HG02970 (cell line): ENCODE measurements around the gene USP36.

ENCODE experiments used
- ATAC-seq: cut with Tn5 transposase; IDR thresholded peaks from one replicate; pipeline ENCODE4 v1.9.1; 2021; ENCODE audit warnings: mild to moderate bottlenecking, moderate library complexity, moderate number of reproducible peaks; ENCODE audit not compliant: unreplicated experiment, low FRiP score

USP36 gene

DNA sequence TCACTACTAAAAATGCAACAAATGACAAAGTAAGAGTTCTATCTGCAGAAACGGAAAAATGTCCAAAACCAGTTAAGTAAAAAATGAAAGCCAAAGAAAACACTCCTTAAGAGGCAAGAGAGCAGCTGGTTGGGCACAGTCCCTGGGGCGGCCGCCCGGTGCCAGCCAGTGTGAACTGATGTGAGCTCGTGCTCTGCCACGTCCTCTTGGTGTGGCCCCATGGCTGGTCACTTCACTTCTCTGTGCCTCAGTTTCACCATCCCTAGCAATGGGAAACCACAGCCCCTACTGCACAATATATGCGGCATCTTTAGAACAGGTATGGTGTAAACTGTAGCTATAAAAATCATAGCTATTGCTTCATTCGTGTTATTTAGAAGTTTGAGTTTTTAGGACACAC is 21.2 kb downstream of the USP36 start:
- ATAC-seq: no peak

DNA sequence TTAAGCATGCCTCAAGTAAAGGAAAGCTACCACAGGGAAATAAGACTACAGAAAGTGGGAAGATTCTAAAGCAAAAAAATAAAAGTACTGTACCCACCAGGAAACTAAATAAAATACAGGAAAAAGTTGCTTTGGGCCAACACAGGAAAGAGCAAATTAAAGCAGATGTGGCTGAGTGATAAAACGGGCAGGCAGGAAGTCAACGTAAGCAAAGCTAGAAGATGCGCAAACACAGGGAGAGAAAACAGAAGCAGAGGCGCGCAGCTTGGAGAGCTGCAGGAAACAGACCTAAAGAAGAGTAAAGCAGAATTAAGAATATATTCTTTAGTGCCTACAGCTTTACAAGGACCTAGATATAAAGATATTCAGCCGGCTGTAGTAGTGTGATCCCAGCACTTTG is 21.7 kb downstream of the USP36 start:
- ATAC-seq: no peak

DNA sequence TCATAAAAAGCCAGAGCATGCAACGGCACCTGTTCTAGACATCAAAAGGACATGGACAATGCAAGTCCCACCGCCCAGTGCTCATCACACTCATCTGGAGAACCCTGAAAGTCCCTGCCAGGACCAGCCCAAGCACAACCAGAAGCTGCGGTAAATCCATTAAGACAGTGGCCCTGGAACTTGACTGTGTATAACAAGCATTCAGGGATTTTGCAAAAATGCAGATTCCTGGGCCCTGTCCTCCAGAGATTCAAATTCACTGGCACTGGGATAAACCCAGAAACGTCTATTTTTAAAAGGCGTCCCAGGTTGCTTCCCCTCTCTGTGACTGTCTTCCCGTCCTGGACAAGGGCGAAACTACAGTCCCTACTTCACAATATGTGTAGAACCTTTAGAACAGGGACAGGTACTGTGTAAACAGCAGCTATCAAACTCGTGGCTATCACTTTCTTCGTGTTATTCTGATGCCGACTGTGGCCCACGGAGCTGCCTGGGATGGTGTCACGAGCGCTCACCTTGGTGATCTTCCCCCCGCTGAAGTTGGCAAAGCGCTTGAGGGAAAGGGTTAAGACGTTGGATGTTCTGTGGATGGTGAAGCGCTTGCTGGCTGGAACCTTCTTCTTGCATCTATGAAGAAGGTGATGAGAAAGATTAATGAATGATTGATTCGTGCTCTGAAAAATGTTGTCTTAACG is 22.3 kb downstream of the USP36 start:
- no peak for ATAC-seq

DNA sequence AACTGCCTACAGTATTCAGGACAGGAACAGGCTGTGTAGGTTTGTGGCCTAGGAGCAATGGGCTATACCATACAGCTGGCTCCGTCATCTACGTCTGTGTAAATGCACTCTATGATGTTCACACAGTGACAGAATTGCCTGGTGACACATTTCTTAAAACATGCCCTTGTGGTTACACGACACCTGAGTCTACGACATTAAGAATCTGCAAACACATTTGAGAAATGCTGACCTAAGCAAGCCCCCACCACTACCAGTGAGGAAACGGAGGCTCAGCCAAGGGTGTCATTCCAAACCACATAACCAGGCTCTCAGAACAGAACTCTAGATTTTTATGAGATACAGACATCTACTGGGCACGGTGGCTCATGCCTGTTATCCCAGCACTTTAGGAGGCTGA is 23.5 kb downstream of the USP36 start:
- ATAC-seq: no peak

DNA sequence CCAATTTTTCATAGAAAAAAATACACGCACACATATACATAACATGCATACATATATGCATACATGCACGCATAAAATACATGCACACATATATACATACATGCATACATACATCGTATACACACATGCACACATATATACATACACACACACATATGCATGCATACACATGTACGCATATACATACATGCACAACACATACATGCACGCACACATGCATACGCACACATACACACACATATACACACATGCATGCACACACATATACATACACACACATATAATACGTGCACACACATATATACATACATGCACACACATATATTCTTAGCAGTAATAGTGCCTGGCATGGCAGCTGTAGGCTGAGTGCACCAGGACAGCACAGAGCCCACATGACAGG is 24.9 kb downstream of the USP36 start:
- no peak for ATAC-seq

DNA sequence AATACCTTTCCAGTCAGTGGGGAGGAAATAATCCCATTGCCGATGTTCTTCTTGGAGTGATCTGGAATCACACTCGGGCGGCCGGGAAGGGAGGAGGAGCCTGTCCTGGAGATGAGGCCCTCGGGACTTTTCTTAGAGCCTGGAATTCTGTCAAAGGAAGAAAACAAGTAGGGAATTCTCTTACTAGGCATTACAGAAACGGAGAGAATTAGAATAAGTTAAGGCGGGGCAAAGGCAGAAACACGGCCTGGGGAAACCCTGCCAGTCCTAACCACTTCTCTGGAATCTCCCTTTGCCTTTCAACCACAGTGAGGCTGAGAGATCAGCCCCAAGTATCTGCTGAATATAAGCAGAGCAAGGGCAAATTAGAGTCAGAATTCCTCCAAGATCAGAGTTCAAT is 27.8 kb downstream of the USP36 start:
- no peak for ATAC-seq

DNA sequence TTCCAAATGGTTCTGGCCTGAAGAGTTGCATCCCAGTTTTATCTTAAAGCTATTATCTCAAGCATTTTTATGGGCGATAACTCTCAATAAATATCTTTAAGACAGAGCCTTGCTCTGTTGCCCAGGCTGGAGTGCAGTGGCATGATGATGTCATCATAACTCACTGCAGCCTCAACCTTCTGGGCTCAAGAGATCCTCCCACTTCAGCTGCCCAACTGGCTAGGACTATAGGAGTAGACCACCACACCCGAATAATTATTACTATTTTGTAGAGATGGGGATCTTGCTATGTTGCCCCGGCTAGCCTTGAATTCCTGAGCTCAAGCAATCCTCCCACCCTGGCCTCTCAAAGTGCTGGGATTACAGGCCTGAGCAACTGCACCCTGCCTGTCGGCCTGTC is 32.5 kb downstream of the USP36 start:
- no peak for ATAC-seq

DNA sequence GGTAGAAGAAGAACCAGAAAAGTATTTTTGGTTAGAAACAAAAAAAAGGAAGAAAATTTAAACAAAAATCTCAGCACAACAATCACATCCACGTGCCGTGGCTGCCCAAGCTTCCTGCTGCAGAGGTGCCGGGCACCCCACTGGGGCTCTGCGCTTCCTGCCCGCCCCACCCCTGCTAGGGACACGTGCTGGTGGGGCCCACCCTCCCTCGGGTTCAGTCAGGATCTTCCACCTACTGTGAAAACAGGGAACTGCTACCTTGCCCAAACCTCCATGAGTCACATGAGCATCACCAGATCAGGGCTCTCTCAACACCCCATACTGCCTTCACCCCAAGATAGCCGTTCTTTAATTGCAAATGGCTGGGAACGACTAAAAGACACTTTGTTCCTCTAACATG is 34.2 kb downstream of the USP36 start:
- ATAC-seq: no peak

DNA sequence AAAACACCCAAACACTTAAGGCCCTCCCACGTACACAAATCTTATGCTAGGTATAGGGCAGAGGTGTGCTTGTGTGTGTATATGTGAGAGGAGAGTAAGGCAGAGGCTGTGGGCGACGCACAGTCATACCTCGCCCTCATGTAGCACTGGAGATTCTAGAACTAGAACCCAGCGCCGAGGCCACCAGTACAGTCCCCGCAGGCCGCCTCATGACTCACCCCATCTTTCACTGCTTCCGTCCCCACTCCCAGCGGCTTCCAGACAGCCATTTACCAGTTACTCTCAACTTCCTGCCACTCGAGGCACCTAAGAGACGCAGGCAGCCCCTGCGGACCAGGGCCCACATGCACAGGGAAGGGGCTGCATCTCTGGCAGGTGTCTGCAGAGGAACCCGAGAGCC is 35.3 kb downstream of the USP36 start:
- ATAC-seq: no peak

DNA sequence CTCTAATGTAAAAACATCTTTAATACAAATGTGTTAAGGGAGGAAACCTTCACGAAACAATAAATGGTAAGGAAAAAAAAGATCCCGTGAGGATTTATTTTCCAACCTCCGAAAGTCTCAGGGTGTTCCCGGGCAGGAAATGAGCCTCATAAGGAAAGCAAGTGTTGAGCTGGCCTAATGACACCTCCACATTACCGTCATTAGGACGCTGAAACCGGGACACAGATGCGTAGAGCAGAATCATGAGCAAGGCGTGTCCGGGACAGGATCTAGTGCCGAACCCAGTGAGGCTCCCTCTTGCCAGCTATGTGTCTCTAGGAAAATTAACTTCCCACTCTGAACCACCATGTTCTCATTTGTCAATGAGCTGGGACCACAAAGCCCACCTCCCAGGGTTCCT is 35.8 kb downstream of the USP36 start:
- no peak for ATAC-seq

DNA sequence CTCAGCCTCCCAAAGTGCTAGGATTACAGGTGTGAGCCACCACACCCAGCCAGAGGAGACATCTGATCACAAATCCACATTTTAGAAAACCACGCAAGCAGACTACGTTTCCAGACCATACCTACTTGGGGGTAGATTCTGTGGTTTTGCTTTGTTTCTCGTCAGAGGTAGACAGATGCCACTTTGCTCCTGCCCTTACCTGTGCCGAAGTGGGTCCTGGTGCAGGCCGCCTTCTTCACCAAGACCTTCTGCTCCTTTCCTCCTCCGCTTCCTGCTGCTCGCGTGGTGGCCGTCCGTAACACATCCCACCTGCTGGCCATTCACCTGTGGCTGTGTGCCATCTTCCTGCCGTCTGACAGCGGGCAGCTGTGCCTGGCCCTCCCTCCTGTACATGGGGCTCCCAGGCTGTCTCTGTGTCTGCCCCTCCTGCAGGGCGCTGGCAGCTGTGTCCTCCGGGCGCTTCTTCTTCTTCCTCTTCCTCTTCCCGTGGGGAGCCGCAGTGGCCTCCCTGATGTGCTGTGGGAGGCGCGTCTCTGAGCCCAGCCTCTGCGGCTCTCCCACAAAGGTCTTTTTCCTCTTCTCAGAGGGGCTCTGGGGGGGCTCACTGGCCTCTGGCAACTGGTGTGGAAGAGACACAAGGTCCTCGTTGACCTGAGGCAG is 37.3 kb downstream of the USP36 start:
- no peak for ATAC-seq

DNA sequence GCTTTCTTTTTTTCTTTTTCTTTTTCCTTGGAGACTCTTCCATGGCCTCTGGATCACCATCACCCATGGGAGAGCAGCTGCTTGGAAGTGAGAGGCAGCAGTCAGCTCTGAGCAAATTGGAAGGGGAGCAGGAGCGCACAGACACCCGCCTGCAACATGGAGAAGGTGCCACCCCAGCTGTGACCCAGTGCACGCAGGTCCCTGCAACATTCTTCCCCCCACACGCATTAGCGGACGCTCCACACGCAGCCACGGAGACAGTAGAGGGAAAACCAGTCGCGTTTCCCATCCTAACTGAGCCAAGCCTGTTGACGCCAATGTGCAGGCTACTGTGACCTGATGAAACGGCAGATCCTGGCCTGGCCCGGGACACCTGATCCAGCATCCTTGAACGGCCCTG is 38.2 kb downstream of the USP36 start:
- no peak for ATAC-seq

DNA sequence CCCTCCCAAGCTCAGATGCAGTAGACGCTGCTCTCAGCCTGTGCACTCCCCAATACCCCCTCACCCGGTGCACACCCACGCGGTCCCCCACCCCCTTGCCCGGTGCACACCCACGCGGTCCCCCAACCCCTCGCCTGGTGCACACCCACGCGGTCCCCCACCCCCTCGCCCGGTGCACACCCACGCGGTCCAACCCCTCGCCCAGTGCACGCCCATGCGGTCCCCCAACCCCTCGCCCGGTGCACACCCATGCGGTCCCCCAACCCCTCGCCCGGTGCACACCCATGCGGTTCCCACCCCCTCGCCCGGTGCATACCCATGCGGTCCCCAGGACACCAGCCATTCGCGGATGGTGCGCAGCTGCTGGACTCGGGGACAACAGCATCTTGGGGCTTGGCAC is 38.6 kb downstream of the USP36 start:
- no peak for ATAC-seq

DNA sequence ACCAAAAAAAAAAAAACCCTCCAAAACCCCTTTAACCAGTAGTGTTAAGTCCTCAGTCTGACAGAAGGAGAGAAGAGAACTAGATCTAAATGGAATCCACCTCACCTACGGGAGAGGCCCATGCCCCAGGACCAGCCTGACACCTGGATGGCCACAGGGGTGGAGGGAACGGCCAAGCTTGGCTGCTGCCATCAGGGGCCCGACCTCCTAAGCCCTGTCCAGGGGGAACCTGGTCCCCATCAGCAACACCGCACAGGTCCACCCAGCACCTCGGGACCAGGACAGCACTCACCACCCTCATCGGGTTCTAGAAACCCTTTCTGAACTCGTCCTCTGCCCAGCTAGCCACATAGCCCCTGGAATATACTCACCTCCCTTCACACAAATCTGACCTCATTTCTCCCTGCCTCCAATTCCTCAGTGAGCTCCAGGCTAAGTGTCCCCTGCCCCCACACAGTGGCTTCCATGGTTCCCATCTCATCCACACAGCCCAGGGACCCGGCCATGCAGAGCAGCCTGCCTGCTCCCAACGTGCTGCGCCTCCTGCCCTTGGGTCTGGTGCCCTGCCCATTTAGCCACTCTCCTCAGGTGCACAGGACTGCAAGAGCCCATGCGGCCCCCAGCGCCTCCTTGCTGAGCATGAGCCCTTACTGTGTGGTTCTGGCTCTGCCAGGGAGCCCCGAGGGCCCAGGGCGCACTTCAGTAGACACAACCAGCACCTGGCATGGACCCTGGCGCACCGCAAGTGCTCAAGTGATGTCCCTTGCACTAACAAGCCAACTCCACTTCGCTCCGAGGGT is 40.3 kb downstream of the USP36 start:
- ATAC-seq: no peak

DNA sequence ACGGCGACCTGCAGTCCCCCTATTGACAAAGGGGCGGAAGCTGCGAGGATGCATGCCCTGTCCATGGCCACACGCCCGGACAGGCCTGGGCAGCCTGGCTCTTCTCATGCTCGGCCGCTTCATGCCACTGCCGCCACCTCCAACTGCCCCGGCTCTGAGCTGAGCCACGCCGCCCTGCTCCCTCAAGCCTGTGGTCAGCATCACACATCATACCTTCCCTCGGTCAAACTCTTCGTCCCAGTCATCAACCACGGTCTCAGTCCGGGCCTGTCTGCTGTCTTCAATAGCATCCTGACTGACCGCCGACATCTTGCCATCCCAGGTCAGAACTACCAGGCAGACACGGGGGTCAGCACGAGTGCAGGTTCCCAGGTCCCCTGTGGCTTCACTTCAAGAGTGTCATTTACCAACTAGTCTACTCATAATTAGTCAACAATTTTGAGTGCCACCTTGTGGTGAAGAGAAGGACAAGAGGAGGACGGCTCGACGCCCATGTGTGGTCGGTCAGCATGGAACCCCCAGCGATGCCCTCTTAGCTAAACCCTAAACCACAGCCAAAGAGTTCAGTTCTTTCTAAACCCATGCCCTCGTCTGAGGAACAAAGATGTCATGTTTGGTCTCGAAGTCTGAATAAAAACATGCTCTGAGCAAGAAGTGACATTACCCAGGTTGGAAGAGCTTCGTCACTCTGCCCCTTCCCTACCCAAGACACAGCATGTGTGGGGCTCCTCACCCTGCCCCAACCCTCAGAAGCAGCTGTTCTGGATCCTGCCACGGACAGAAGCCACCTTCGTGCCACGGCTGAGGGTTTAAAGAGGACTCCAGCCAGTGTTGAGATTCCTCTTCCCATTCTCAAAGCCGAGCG is 41.7 kb downstream of the USP36 start:
- ATAC-seq: no peak

DNA sequence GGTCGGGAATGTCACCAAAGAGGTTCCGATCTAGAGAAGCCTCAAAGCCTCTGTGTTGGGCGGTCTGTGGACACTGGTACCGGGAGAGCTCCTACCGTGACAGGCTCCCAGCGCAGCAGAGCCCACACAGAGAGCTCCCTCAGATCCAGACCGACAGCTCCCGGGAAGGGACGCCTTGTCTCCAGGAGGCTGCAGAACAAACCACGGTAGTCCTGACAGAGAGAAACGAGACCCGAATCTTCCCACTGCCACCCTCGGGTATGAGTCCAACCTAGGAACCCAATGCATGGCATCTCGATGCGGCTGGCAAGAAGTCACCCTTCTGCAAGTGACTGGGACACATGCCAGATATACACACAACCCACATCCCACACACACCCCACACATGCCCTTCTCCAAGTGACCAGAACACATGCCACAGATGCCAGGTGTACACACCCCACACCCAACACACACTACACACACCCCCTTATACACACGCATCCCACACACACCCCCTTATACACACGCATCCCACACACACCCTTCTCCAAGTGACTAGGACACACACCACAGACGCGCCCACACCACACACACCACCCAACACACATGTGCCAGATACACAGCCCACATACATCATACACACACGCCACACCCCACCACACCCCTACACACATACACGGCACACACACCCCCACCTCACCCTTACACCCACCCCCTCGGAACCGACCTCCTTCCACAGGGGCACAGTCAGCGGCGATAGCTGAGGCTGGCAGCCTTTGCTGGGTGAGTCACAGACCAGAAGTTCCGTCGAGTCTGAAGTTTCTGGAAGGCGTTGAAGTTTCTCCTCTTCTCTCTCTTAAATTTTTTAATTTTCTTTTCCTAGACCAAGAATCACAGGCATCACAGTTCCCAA is 42.7 kb downstream of the USP36 start:
- no peak for ATAC-seq

DNA sequence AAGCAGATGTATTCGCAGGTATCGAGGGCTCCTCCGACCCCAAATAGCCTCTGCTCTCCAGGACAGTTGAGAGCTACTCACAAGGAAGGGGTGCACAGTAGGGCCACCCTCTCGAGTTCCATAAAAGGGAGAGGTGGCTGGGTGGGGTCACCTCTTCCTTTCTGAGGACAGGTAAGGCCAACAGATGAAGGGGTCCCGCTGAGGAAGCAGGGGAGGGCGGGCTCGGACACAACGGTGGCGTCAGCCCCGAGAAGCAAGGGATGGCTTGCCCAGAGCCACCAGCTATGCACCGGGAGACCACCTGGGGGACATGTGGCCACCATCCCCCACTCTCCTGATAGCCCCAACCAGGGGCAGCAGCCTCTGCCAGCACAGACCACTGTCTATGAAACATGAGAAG is 43.4 kb downstream of the USP36 start:
- ATAC-seq: no peak

DNA sequence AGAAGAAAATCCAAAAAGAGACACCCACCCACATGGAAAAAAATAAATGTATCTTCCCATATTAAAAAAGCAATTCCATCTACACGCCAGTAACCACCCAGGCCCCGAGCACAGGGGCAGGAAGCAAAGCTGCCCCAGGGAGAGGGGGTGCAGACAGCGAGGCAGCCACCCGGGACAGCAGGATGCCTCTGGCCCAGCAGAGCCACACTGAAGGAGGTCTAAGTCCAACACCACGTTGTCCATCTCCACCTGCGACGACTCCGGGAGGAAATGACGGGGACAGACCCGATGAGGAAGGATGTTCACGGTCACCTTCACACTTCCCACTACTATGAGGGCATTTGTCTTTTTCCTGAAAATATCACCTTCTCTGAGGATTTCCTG is 44.1 kb downstream of the USP36 start:
- ATAC-seq: no peak

DNA sequence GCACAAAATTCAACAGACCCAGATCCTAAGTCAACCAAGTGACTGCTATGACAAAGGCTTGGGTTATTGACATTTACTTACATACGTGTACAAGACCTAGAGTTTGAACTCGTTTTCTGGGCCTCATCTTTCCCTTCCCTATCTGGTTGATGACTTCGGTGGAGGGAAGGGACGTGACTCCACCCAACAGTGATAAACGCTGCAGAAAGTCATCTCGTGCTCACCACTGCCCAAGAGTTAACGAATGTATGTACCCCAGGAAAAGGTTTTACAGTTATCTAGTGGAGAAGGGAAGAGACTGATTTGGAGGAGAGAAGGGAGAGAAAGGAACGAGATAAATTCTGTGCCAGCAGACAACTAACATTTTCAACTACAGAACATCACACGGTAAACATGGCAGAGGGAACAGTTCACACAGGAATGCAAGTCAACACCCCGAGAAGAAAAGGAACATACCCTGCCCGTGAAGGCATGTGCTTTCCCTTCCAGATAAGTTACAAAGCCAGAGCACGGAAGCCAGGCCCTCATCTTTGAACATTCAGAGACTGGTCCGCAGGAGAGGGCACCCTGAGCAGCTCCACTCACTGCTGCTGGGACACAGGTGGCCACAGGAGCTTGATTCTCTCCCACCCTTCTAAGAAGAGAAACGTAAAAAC is 44.6 kb downstream of the USP36 start:
- ATAC-seq: no peak
